Right atrium auricular region (tissue), 2 donors: ENCODE data around the gene KIF9. TPM values are rescaled to one million over a fixed set of nuclear protein-coding genes. Genes with fewer than 3 reads are reported as not detected.
"Not testable (repeated sequence)": the region's sequence is repeated elsewhere in the genome, so short reads cannot be mapped to it uniquely, and the experiment has no call there.

Source experiments
- DNase-seq: peaks from one replicate; pipeline ENCODE4 v3.0.0-alpha.2; 2019; ENCODE audit warnings: low spot score
- H3K27ac ChIP-seq, 2 donors: fragments of 200-600 bp; sonication (generic); 1 replicate in 1 of 2; 2 replicates in 1 of 2; pipeline ENCODE4 v1.5.1; 2016 to 2019
- H3K27me3 ChIP-seq, 2 donors: fragments of 200-600 bp; sonication (generic); one replicate each; pipeline versions ENCODE4 v1.5.1 to v1.6.0; 2017 to 2019
- H3K36me3 ChIP-seq: fragments of 200-600 bp; sonication (generic); one replicate; pipeline ENCODE4 v1.5.1; 2016
- H3K4me1 ChIP-seq, 2 donors: fragments of 200-600 bp; sonication (generic); one replicate each; pipeline versions ENCODE4 v1.5.1 to v1.6.0; 2017 to 2019
- H3K4me3 ChIP-seq, 2 donors: fragments of 200-600 bp; sonication (generic); 1 replicate in 1 of 2; 2 replicates in 1 of 2; pipeline ENCODE4 v1.5.1; 2017 to 2019; ENCODE audit warnings: mild to moderate bottlenecking in 1 of 2, moderate library complexity in 1 of 2
- H3K9me3 ChIP-seq, 2 donors: fragments of 200-600 bp; sonication (generic); one replicate each; pipeline ENCODE4 v1.5.1; 2019
- CTCF ChIP-seq, 2 donors: fragments of 200-600 bp; sonication (generic); IDR thresholded peaks; one replicate each; pipeline ENCODE4 v1.5.1; 2019; ENCODE audit warnings: antibody characterized with exemption in 2 of 2
- total RNA-seq, 2 donors: library from RNA; depleted of rRNA; stranded (reverse); fragments of >200 nt; gene quantifications; one replicate each; pipeline ENCODE4 v1.1.0, GENCODE V29; 2016

The KIF9 gene
- total RNA-seq, 2 donors from 2014 or later, result 8.8 to 10.5 TPM

GRCh38 chr3:47202542-47202941 lies 80.1 kb downstream of the KIF9 start:
- no peak overlapping the region for H3K4me3 ChIP-seq
- no peaks in the 10 kb centered on the region for H3K9me3 ChIP-seq
- H3K27me3 ChIP-seq, result no peaks in the 10 kb centered on the region
- H3K27ac ChIP-seq, result no peak overlapping the region
- TF ChIP-seq CTCF (IDR thresholded peaks at IDR 0.05), result no peak
- no peaks in the 10 kb centered on the region for H3K36me3 ChIP-seq
- H3K4me1 ChIP-seq, result no peaks in the 10 kb centered on the region
- DNase-seq, result no peak

- Histone ChIP-seq H3K9me3 (no peaks in the 10 kb centered on the region), H3K36me3 (no peaks in the 10 kb centered on the region), H3K27me3 (no peaks in the 10 kb centered on the region), H3K4me3 (no peak overlapping the region), H3K4me1 (no peaks in the 10 kb centered on the region), H3K27ac (no peak overlapping the region)
- DNase-seq, result no peak
- TF ChIP-seq CTCF (IDR thresholded peaks at IDR 0.05), result no peak
Observed at GRCh38 chr3:47197287-47197686, 85.3 kb downstream of the KIF9 start.

- TF ChIP-seq CTCF (IDR thresholded peaks at IDR 0.05), result no peak
- H3K36me3 ChIP-seq, result no peaks in the 10 kb centered on the region
- DNase-seq, result no peak
- H3K4me3 ChIP-seq, result no peak overlapping the region
- H3K27ac ChIP-seq, result no peak overlapping the region
- no peaks in the 10 kb centered on the region for H3K9me3 ChIP-seq
- H3K4me1 ChIP-seq, result no peaks in the 10 kb centered on the region
- no peaks in the 10 kb centered on the region for H3K27me3 ChIP-seq
Observed at GRCh38 chr3:47194994-47195393, 87.6 kb downstream of the KIF9 start.

GRCh38 chr3:47193871-47194859 lies 88.4 kb downstream of the KIF9 start:
- Histone ChIP-seq H3K27ac (no peak overlapping the region), H3K4me1 (no peaks in the 10 kb centered on the region), H3K4me3 (no peak overlapping the region), H3K36me3 (no peaks in the 10 kb centered on the region), H3K9me3 (no peaks in the 10 kb centered on the region), H3K27me3 (no peaks in the 10 kb centered on the region)
- no peak for TF ChIP-seq CTCF (IDR thresholded peaks at IDR 0.05)
- no peak for DNase-seq

GRCh38 chr3:47186285-47186684 lies 96.3 kb downstream of the KIF9 start:
- Histone ChIP-seq H3K27ac (no peak overlapping the region), H3K4me3 (no peak overlapping the region), H3K36me3 (no peaks in the 10 kb centered on the region), H3K27me3 (no peaks in the 10 kb centered on the region), H3K9me3 (no peaks in the 10 kb centered on the region), H3K4me1 (no peaks in the 10 kb centered on the region)
- DNase-seq, result no peak
- TF ChIP-seq CTCF (IDR thresholded peaks at IDR 0.05), result no peak

GRCh38 chr3:47181685-47182084 lies 100.9 kb downstream of the KIF9 start:
- not testable (repeated sequence) for H3K4me3 ChIP-seq, H3K9me3 ChIP-seq, H3K36me3 ChIP-seq, DNase-seq, H3K27ac ChIP-seq, H3K27me3 ChIP-seq, H3K4me1 ChIP-seq

GRCh38 chr3:47180011-47180410 lies 102.6 kb downstream of the KIF9 start:
- not testable (repeated sequence) for H3K27ac ChIP-seq, H3K36me3 ChIP-seq, H3K4me3 ChIP-seq, H3K4me1 ChIP-seq, DNase-seq, H3K27me3 ChIP-seq, H3K9me3 ChIP-seq
